K562 (cell line): ENCODE measurements around the gene GPR32. TPM values are rescaled to one million over a fixed set of nuclear protein-coding genes. Genes with fewer than 3 reads are reported as not detected.

Source experiments
- CHD4 ChIP-seq: fragments of 200-600 bp; sonication (generic); IDR thresholded peaks from 3 replicates; pipeline ENCODE4 v1.6.1; 2012; ENCODE audit warnings: low read depth, mild to moderate bottlenecking, mixed read lengths, low read length, inconsistent platforms; ENCODE audit not compliant: insufficient read depth, insufficient replicate concordance, poor library complexity, severe bottlenecking
- E2F6 ChIP-seq, 2 experiments: IDR thresholded peaks; 2 replicates each; pipeline ENCODE4 v1.6.1; 2011; ENCODE audit warnings: borderline replicate concordance in 1 of 2, control low read depth in 1 of 2, low read depth in 1 of 2, low read length in 1 of 2, mild to moderate bottlenecking in 1 of 2, mixed read lengths in 1 of 2, moderate library complexity in 1 of 2; ENCODE audit not compliant: insufficient read depth in 1 of 2, insufficient read length in 1 of 2, poor library complexity in 1 of 2, severe bottlenecking in 1 of 2; ENCODE audit errors: extremely low read depth in 1 of 2
- GMEB1 ChIP-seq: fragments of 250-450 bp; sonication (Bioruptor Pico); IDR thresholded peaks from 2 replicates; pipeline ENCODE4 v1.4.0; 2020; ENCODE audit warnings: mild to moderate bottlenecking
- GTF2F1 ChIP-seq: IDR thresholded peaks from 2 replicates; pipeline ENCODE4 v1.6.1; 2011; ENCODE audit warnings: low read depth, low read length, improper control_type of control experiment
- KAT2B ChIP-seq: IDR thresholded peaks from one replicate; pipeline ENCODE4 v1.6.1; 2012; ENCODE audit warnings: low read depth, mild to moderate bottlenecking, control low read depth, inconsistent platforms, low read length, moderate library complexity
- NKRF ChIP-seq: fragments of 450-650 bp; IDR thresholded peaks from 2 replicates; pipeline ENCODE4 v1.6.1; 2016; ENCODE audit warnings: borderline replicate concordance
- NR4A1 ChIP-seq, 2 experiments: fragments of 250-450 bp in 1 of 2; fragments of 450-650 bp in 1 of 2; sonication (Bioruptor Pico) in 1 of 2; IDR thresholded peaks; 2 replicates each; pipeline versions ENCODE4 v1.4.0 to v1.6.1; 2016 to 2020; ENCODE audit warnings: mild to moderate bottlenecking in 2 of 2, missing compliant biosample characterization in 1 of 2, missing genetic modification characterization in 1 of 2, moderate library complexity in 1 of 2
- SMAD3 ChIP-seq: fragments of 450-650 bp; formaldehyde crosslinking; conservative IDR thresholded peaks from 2 replicates; pipeline ENCODE4 v1.4.0; 2020; ENCODE audit warnings: mild to moderate bottlenecking
- SRSF1 ChIP-seq: fragments of 200-400 bp; formaldehyde crosslinking; IDR thresholded peaks from 2 replicates; pipeline ENCODE4 v1.6.1; 2017; ENCODE audit warnings: mild to moderate bottlenecking, low read depth, low read length, moderate library complexity
- YY1 ChIP-seq, 3 experiments: IDR thresholded peaks; 2 replicates each; pipeline ENCODE4 v1.6.1; 2011; ENCODE audit warnings: low read length in 2 of 3, mild to moderate bottlenecking in 2 of 3, moderate library complexity in 2 of 3, borderline replicate concordance in 1 of 3, control low read depth in 1 of 3, low read depth in 1 of 3; ENCODE audit not compliant: insufficient read depth in 3 of 3, insufficient replicate concordance in 2 of 3, control insufficient read depth in 1 of 3, insufficient read length in 1 of 3; ENCODE audit errors: extremely low read depth in 1 of 3
- ZC3H4 ChIP-seq: sonication (generic); formaldehyde crosslinking; IDR thresholded peaks from 2 replicates; pipeline ENCODE4 v1.9.0; 2021; ENCODE audit warnings: missing genetic modification reagents, borderline replicate concordance
- ZEB2 ChIP-seq: fragments of 450-650 bp; IDR thresholded peaks from 2 replicates; pipeline ENCODE4 v1.6.1; 2016
- polyA plus RNA-seq, 8 experiments: library from polyadenylated mRNA; depleted of rRNA in 4 of 8; stranded (reverse) in 5 of 8; unstranded in 3 of 8; fragments of >200 nt; fragmentation: Nextera tagmentation in 2 of 8; fragmentation: Illumina TruSeq in 1 of 8; extraction: Ambion mirVana in 2 of 8; extraction: Trizol in 1 of 8; gene quantifications; 2 replicates each; pipeline versions ENCODE4 v1.2.1 to v1.2.3, GENCODE V29; 2011 to 2014; ENCODE audit warnings: inconsistent platforms in 1 of 8, missing spikeins in 1 of 8
- total RNA-seq, 7 experiments: library from RNA; depleted of rRNA in 6 of 7; stranded (reverse); fragments of >200 nt in 6 of 7; fragmentation: Illumina TruSeq in 2 of 7; extraction: Trizol in 2 of 7; gene quantifications; 2 replicates each; pipeline versions ENCODE4 v1.2.1 to v1.2.3, GENCODE V29; 2011 to 2021; ENCODE audit warnings: low replicate concordance in 1 of 7

The GPR32 gene
- total and polyA plus RNA-seq, 9 of the 15 experiments (the other 6 are each of a cell fraction or from before 2014, with no cell fraction given), result not detected

GRCh38 chr19:50820549-50821247, 50.4 kb downstream of the GPR32 start (continued):
- TF ChIP-seq GMEB1 (CRISPR knock-in tag) (no peak), SRSF1 (no peak), ZEB2 (0 out of 2 replicates have a peak, but pooled peaks have one; percentile 25), NR4A1 (CRISPR knock-in tag; IDR thresholded peaks at IDR 0.05) (no peak), NR4A1 (tag; IDR thresholded peaks at IDR 0.05) (no peak), E2F6 (IDR thresholded peaks at IDR 0.05; ENCODE audit: borderline replicate concordance in 1 of 2, extremely low read depth in 1 of 2, insufficient read depth in 1 of 2, insufficient read length in 1 of 2, low read depth in 1 of 2, low read length in 1 of 2, poor library complexity in 1 of 2, severe bottlenecking in 1 of 2) (peak; percentile 92 to 95), ZC3H4 (no peak), YY1 (IDR thresholded peaks at IDR 0.05; ENCODE audit: borderline replicate concordance in 1 of 3, control insufficient read depth in 1 of 3, extremely low read depth in 1 of 3, insufficient read depth in 3 of 3, insufficient read length in 1 of 3, insufficient replicate concordance in 2 of 3, low read depth in 1 of 3, low read length in 2 of 3) (no peak), KAT2B (no peak), CHD4 (no peak), GTF2F1 (no peak), SMAD3 (CRISPR knock-in tag) (no peak), NKRF (peak; percentile 69)
